Left renal pelvis (tissue), 4 donors: Measurements from ENCODE around the gene CALR3. TPM values are rescaled to one million over a fixed set of nuclear protein-coding genes. Genes with fewer than 3 reads are reported as not detected.
"Not testable (repeated sequence)": the region's sequence is repeated elsewhere in the genome, so short reads cannot be mapped to it uniquely, and the experiment has no call there.

ENCODE experiments used
- DNase-seq, 4 donors: peaks; one replicate each; pipeline ENCODE4 v3.0.0-alpha.2; 2013; ENCODE audit warnings: low read depth in 4 of 4, low spot score in 3 of 4
- polyA plus RNA-seq, 4 donors: library from polyadenylated mRNA; unstranded; fragments of 120-200 nt; gene quantifications; one replicate each; pipeline ENCODE4 v1.2.1, GENCODE V29; 2013; ENCODE audit not compliant: insufficient read length in 4 of 4

CALR3 gene
- polyA plus RNA-seq, 4 donors, result 0.10 TPM; not detected in 3

GRCh38 chr19:16524991-16525734, 29.2 kb upstream of the CALR3 start:
- DNase-seq, result no peak

- no peak for DNase-seq
Measured at GRCh38 chr19:16522559-16523377, 26.8 kb upstream of the CALR3 start.

- no peak for DNase-seq
Measured at GRCh38 chr19:16521715-16522289, 25.8 kb upstream of the CALR3 start.

GRCh38 chr19:16520986-16521624, 25.1 kb upstream of the CALR3 start:
- no peak for DNase-seq

DNA sequence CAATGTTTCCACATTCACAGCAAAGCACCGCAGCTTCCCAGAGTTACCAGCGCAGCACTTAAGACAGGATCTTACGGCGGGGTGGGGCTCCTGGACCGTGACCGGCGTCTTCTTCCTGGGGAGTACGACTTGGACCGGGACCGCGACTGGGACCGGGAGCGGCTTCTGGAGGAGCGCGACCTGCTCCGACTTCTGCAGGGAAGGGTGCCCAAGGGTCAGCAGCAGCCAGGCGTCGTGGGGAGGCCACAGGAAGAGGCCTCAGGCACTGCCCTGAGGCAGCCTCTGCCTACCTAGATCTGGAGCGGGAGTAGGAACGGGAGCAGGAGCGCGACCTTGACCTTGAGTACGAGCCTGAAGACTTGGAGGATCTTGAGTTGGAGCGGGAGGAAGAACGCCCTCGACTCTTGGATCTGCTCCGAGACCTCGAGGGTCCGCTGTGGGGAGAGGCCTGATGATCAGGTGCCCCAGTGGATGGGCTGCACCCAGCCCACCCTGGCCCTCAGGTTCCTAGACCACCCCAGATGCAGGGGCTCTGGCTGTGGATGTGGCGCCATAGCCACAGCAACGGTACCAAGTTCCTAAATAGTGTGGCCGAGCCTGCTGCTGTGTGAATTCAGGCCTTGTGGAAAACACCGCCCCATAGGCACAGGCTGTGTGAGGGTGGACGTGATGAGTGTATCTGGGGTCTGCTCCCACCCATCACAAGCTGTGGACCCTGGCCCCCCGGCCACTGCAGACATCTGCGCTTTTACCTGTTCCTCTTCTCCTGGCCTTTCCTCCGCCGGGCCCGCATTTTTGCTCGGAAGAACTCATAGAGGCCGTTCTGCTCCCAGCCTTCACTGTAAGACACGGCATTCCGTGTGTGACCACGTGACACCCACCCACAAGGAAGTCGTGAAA, 24.4 kb upstream of the CALR3 start:
- DNase-seq, result no peak

- no peak for DNase-seq
Measured at GRCh38 chr19:16519230-16519687, 23.3 kb upstream of the CALR3 start.

- no peak for DNase-seq
Measured at GRCh38 chr19:16518483-16519229, 22.7 kb upstream of the CALR3 start.

GRCh38 chr19:16518061-16518460, 22.1 kb upstream of the CALR3 start:
- DNase-seq, result no peak

- DNase-seq, result no peak
Measured at GRCh38 chr19:16516923-16517610, 21.1 kb upstream of the CALR3 start.

GRCh38 chr19:16516381-16516780, 20.4 kb upstream of the CALR3 start:
- DNase-seq, result no peak

DNA sequence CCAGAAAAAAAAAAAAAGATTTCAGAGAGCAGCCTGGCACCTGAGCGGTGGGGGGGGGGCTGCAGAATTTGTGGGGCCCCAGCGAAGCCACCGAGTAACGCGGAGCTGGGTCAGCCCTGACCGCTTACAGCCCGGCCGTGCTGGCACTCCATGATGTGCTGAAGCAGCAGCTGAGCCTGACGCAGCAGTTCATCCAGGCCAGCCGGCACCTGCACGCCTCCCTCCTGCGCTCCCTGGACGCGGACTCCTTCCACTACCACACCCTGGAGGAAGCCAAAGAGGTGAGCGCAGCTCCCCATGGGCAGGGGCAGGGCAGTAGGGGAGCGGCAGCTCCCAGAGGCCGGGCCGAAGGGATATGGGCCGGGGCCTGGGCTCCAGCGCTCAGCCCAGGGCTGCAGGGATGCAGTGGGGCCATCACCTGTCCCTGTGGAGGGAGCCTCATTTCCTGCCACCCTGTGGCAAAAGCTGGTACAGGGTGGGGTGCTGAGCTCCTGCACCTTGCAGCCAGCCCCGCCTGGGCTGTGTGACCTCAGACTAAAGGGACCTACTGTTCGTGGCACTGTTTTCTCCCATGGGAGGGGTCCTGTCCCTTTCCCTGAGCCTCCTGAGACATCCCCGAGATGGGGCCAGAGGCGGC, 18.5 kb upstream of the CALR3 start:
- no peak for DNase-seq

GRCh38 chr19:16512611-16513010, 16.6 kb upstream of the CALR3 start:
- not testable (repeated sequence) for DNase-seq

- no peak for DNase-seq
Measured at GRCh38 chr19:16509141-16510061, 13.4 kb upstream of the CALR3 start.

DNA sequence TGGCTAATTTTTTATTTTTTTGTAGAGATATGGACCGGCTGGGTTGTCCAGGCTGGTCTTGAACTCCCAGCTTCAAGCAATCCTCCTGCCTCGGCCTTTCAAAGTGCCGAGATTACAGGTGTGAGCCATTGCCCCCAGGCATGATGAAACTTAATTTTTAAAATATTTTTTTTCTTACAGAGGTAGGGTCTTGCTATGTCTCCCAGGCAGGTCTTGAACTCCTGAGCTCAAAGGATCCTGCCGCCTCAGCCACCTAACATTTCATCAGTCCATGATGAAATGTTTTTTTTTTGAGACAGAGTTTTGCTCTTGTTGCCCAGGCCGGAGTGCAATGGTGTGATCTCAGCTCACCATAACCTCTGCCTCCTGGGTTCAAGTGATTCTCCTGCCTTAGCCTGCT, 12.6 kb upstream of the CALR3 start:
- no peak for DNase-seq

DNA sequence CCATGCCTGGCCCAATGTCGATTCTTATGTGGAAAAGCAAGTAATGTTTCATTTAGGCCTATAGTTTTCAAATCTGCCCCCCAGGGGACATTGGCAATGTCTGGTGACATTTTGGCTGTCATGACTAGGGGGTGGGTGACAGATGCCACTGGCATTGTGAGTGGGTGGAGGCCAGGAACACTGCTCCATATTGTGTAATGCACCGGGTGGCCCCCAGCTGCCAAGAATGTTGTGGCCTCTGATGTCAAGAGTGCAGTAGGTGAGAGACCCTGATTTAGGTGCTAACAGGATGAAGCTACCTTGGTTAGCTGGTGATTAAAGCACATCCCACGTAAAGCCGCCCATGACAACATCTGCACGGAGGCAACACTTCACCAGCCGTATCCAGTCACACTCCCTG, 11.0 kb upstream of the CALR3 start:
- no peak for DNase-seq

- DNase-seq, result not testable (repeated sequence)
Measured at GRCh38 chr19:16506161-16506560, 10.2 kb upstream of the CALR3 start.

GRCh38 chr19:16504271-16504670, 8.3 kb upstream of the CALR3 start:
- no peak for DNase-seq
